Gastroesophageal sphincter (tissue), 4 donors: Measurements from ENCODE around the gene ALKBH3. TPM values are rescaled to one million over a fixed set of nuclear protein-coding genes. Genes with fewer than 3 reads are reported as not detected.
A peak's percentile ranks its signal among the peaks of the same experiment; 100 is the strongest.

Experiments
- ATAC-seq: fragments of 150-250 bp; one replicate; pipeline ENCODE4 v1.9.1; 2016; ENCODE audit warnings: mild to moderate bottlenecking, moderate library complexity
- H3K27ac ChIP-seq, 4 donors: fragments of 200-600 bp; sonication (generic) in 3 of 4; 1 replicate in 3 of 4; 2 replicates in 1 of 4; pipeline ENCODE4 v1.5.1; 2016 to 2019
- H3K27me3 ChIP-seq: fragments of 200-600 bp; sonication (generic); one replicate; pipeline ENCODE4 v1.5.1; 2019
- H3K36me3 ChIP-seq, 2 donors: fragments of 200-600 bp; sonication (generic); one replicate each; pipeline ENCODE4 v1.5.1; 2019; ENCODE audit warnings: control low read depth in 1 of 2
- H3K4me1 ChIP-seq, 3 donors: fragments of 200-600 bp; sonication (generic); 1 replicate in 2 of 3; 2 replicates in 1 of 3; pipeline ENCODE4 v1.5.1; 2016 to 2019; ENCODE audit warnings: control low read depth in 2 of 3
- H3K4me3 ChIP-seq, 2 donors: fragments of 200-600 bp; sonication (generic); one replicate each; pipeline ENCODE4 v1.5.1; 2019; ENCODE audit warnings: mild to moderate bottlenecking in 1 of 2, moderate library complexity in 1 of 2
- H3K9me3 ChIP-seq, 3 donors: fragments of 200-600 bp; sonication (generic); one replicate each; pipeline ENCODE4 v1.5.1; 2017 to 2019; ENCODE audit warnings: control low read depth in 2 of 3
- CTCF ChIP-seq, 4 experiments: fragments of 200-600 bp in 2 of 4; fragments of 450-650 bp in 2 of 4; sonication (generic) in 1 of 4; IDR thresholded peaks; one replicate each; pipeline ENCODE4 v1.5.1; 2017 to 2019; ENCODE audit warnings: antibody characterized with exemption in 4 of 4, mild to moderate bottlenecking in 2 of 4, moderate library complexity in 2 of 4
- EP300 ChIP-seq: sonication (generic); formaldehyde crosslinking; IDR thresholded peaks from one replicate; pipeline ENCODE4 v1.6.1; 2017; ENCODE audit warnings: antibody characterized with exemption, mild to moderate bottlenecking
- POLR2A ChIP-seq, 2 donors: fragments of 450-650 bp; IDR thresholded peaks; one replicate each; pipeline ENCODE4 v1.6.1; 2017; ENCODE audit warnings: antibody characterized with exemption in 2 of 2, mild to moderate bottlenecking in 2 of 2, moderate library complexity in 1 of 2
- POLR2AphosphoS5 ChIP-seq: sonication (generic); formaldehyde crosslinking; IDR thresholded peaks from one replicate; pipeline ENCODE4 v1.6.1; 2017; ENCODE audit warnings: antibody characterized with exemption
- WGBS, 2 donors: methylation state at CpG; one replicate each; pipeline ENCODE4 v1.1.5; 2018; ENCODE audit warnings: low coverage in 1 of 2; 5-methylcytosine and 5-hydroxymethylcytosine counted together
- total RNA-seq, 4 donors: library from RNA; depleted of rRNA; stranded (reverse); fragments of >200 nt; gene quantifications; one replicate each; pipeline ENCODE4 v1.1.0, GENCODE V29; 2016

ALKBH3 gene
- total RNA-seq, 4 donors from 2014 or later: 24.0 to 41.3 (median 37.1) TPM

GRCh38 chr11:43904742-43905535 lies 24.3 kb downstream of the ALKBH3 start:
- WGBS, 2 donors: 30 to 47% methylated on average over 8 to 10 of the region's 10 CpGs
- no peak overlapping the region for H3K4me3 ChIP-seq
- H3K36me3 ChIP-seq: peaks cover 4 to 60% of the 10 kb centered on the region in 2 donors
- H3K4me1 ChIP-seq: peaks cover 0 to 24% (median 5%) of the 10 kb centered on the region in 3 donors
- peak; percentile 69 for ATAC-seq
- peak; percentile 61 for TF ChIP-seq POLR2AphosphoS5
- no peak for TF ChIP-seq CTCF (IDR thresholded peaks at IDR 0.05)
- H3K27me3 ChIP-seq: no peaks in the 10 kb centered on the region
- H3K27ac ChIP-seq: peak overlapping the region in 2 of 4 donors; percentile 55
- H3K9me3 ChIP-seq: no peaks in the 10 kb centered on the region

GRCh38 chr11:43905813-43906241 lies 25.2 kb downstream of the ALKBH3 start:
- TF ChIP-seq CTCF (IDR thresholded peaks at IDR 0.05) (no peak), POLR2AphosphoS5 (no peak), POLR2A (IDR thresholded peaks at IDR 0.05) (no peak), EP300 (no peak)
- Histone ChIP-seq H3K9me3 (no peaks in the 10 kb centered on the region), H3K4me1 (peaks cover 0 to 24% (median 5%) of the 10 kb centered on the region in 3 donors), H3K27ac (peak overlapping the region in 2 of 4 donors; percentile 55), H3K36me3 (peaks cover 4 to 62% of the 10 kb centered on the region in 2 donors), H3K4me3 (no peak overlapping the region), H3K27me3 (no peaks in the 10 kb centered on the region)
- 44 to 58% methylated on average over 2 of the region's 2 CpGs for WGBS, 2 donors
- ATAC-seq: no peak

- ATAC-seq: no peak
- Histone ChIP-seq H3K4me3 (no peak overlapping the region), H3K27me3 (no peaks in the 10 kb centered on the region), H3K9me3 (no peaks in the 10 kb centered on the region), H3K4me1 (peaks cover 0 to 24% (median 5%) of the 10 kb centered on the region in 3 donors), H3K36me3 (peaks cover 0 to 62% of the 10 kb centered on the region in 2 donors), H3K27ac (no peak overlapping the region)
- no peak for TF ChIP-seq POLR2A (IDR thresholded peaks at IDR 0.05)
- TF ChIP-seq CTCF (IDR thresholded peaks at IDR 0.05): no peak
- 84 to 85% methylated on average over 2 to 3 of the region's 4 CpGs for WGBS, 2 donors
Observed at GRCh38 chr11:43907028-43907975, 26.7 kb downstream of the ALKBH3 start.

- Histone ChIP-seq H3K27me3 (no peaks in the 10 kb centered on the region), H3K36me3 (peaks cover 0 to 60% of the 10 kb centered on the region in 2 donors), H3K4me1 (peaks cover 0 to 24% (median 5%) of the 10 kb centered on the region in 3 donors), H3K4me3 (no peak overlapping the region), H3K9me3 (no peaks in the 10 kb centered on the region), H3K27ac (no peak overlapping the region)
- TF ChIP-seq EP300: no peak
- TF ChIP-seq POLR2A (IDR thresholded peaks at IDR 0.05): no peak
- no peak for TF ChIP-seq CTCF (IDR thresholded peaks at IDR 0.05)
- no peak for TF ChIP-seq POLR2AphosphoS5
- ATAC-seq: no peak
- WGBS, 2 donors: 80 to 100% methylated on average over 1 of the region's 2 CpGs
Observed at GRCh38 chr11:43908191-43908590, 27.6 kb downstream of the ALKBH3 start.
